Rectal smooth muscle tissue (tissue), 1 donor: ENCODE results near the gene HTT.

Source experiments
- H3K27ac ChIP-seq: one replicate; pipeline ENCODE4 v1.7.0; 2013; ENCODE audit warnings: low read depth, low read length, inconsistent platforms
- H3K27me3 ChIP-seq: one replicate; pipeline ENCODE4 v1.7.0; 2013; ENCODE audit warnings: low read length; ENCODE audit not compliant: control insufficient read depth, insufficient read depth
- H3K36me3 ChIP-seq: one replicate; pipeline ENCODE4 v1.7.0; 2013; ENCODE audit warnings: low read length; ENCODE audit not compliant: control insufficient read depth, insufficient read depth
- H3K4me1 ChIP-seq: one replicate; pipeline ENCODE4 v1.7.0; 2013; ENCODE audit warnings: low read length; ENCODE audit not compliant: control insufficient read depth, insufficient read depth
- H3K4me3 ChIP-seq: one replicate; pipeline ENCODE4 v1.7.0; 2013; ENCODE audit warnings: low read length
- H3K9ac ChIP-seq: one replicate; pipeline ENCODE4 v1.7.0; 2013; ENCODE audit warnings: low read length

HTT gene

GRCh38 chr4:3236326-3236878 lies 161.9 kb downstream of the HTT start:
- H3K36me3 ChIP-seq: peaks cover 38% of the 10 kb centered on the region
- no peak overlapping the region for H3K9ac ChIP-seq
- H3K27me3 ChIP-seq: no peaks in the 10 kb centered on the region
- H3K27ac ChIP-seq: no peak overlapping the region
- H3K4me1 ChIP-seq: peaks cover 9% of the 10 kb centered on the region
- no peak overlapping the region for H3K4me3 ChIP-seq

- H3K36me3 ChIP-seq: peaks cover 32% of the 10 kb centered on the region
- peaks cover 16% of the 10 kb centered on the region for H3K4me1 ChIP-seq
- no peaks in the 10 kb centered on the region for H3K27me3 ChIP-seq
- H3K4me3 ChIP-seq: no peak overlapping the region
- H3K27ac ChIP-seq: no peak overlapping the region
- no peak overlapping the region for H3K9ac ChIP-seq
Observed at GRCh38 chr4:3237266-3237665, 162.8 kb downstream of the HTT start.

DNA sequence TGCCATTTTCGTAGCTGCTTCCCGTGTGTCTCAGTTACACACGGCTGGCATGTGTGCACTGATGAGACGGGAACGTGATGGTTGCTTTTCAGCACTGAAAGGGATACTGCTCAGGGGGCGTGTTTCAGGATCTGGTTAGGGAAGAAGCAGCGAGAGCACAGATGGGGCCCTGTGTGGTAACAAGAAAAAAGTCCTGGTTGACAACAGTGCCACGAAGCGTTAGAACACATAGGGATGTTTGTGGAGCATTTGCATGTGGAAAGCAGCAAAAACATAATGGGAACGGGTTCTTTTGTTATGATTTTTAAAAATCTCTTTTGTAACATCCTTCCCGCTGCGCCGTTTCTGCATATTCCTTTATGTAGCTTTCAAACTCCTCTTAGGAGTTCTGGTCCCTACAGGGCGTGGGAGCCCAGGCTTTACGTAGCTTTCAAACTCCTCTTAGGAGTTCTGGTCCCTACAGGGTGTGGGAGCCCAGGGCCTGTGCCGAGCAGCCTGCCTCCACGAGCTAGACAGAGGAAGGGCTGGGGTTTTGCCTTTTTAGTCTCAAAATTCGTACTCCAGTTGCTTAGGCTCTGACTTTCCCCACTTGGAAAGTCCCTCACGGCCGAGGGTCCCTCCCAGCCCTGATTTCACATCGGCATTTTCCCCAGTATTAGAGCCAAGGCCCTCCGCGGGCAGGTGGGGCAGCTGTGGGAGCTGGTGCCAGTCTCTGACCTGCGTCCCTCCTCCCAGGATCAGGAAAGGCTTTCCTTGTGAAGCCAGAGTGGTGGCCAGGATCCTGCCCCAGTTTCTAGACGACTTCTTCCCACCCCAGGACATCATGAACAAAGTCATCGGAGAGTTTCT lies 163.5 kb downstream of the HTT start:
- Histone ChIP-seq H3K36me3 (peaks cover 28% of the 10 kb centered on the region), H3K4me3 (no peak overlapping the region), H3K27ac (no peak overlapping the region), H3K9ac (no peak overlapping the region), H3K4me1 (peaks cover 20% of the 10 kb centered on the region), H3K27me3 (no peaks in the 10 kb centered on the region)

- no peak overlapping the region for H3K27ac ChIP-seq
- H3K4me1 ChIP-seq: peaks cover 20% of the 10 kb centered on the region
- H3K36me3 ChIP-seq: peaks cover 21% of the 10 kb centered on the region
- no peaks in the 10 kb centered on the region for H3K27me3 ChIP-seq
- no peak overlapping the region for H3K9ac ChIP-seq
- no peak overlapping the region for H3K4me3 ChIP-seq
Observed at GRCh38 chr4:3238721-3239120, 164.2 kb downstream of the HTT start.

- peaks cover 21% of the 10 kb centered on the region for H3K36me3 ChIP-seq
- H3K27ac ChIP-seq: no peak overlapping the region
- peaks cover 20% of the 10 kb centered on the region for H3K4me1 ChIP-seq
- H3K9ac ChIP-seq: no peak overlapping the region
- no peaks in the 10 kb centered on the region for H3K27me3 ChIP-seq
- H3K4me3 ChIP-seq: no peak overlapping the region
Observed at GRCh38 chr4:3239303-3239702, 164.8 kb downstream of the HTT start.

DNA sequence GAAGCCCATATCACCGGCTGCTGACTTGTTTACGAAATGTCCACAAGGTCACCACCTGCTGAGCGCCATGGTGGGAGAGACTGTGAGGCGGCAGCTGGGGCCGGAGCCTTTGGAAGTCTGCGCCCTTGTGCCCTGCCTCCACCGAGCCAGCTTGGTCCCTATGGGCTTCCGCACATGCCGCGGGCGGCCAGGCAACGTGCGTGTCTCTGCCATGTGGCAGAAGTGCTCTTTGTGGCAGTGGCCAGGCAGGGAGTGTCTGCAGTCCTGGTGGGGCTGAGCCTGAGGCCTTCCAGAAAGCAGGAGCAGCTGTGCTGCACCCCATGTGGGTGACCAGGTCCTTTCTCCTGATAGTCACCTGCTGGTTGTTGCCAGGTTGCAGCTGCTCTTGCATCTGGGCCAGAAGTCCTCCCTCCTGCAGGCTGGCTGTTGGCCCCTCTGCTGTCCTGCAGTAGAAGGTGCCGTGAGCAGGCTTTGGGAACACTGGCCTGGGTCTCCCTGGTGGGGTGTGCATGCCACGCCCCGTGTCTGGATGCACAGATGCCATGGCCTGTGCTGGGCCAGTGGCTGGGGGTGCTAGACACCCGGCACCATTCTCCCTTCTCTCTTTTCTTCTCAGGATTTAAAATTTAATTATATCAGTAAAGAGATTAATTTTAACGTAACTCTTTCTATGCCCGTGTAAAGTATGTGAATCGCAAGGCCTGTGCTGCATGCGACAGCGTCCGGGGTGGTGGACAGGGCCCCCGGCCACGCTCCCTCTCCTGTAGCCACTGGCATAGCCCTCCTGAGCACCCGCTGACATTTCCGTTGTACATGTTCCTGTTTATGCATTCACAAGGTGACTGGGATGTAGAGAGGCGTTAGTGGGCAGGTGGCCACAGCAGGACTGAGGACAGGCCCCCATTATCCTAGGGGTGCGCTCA lies 165.8 kb downstream of the HTT start:
- Histone ChIP-seq H3K36me3 (peaks cover 21% of the 10 kb centered on the region), H3K27ac (no peak overlapping the region), H3K4me1 (peaks cover 20% of the 10 kb centered on the region), H3K27me3 (no peaks in the 10 kb centered on the region), H3K9ac (no peak overlapping the region), H3K4me3 (no peak overlapping the region)

DNA sequence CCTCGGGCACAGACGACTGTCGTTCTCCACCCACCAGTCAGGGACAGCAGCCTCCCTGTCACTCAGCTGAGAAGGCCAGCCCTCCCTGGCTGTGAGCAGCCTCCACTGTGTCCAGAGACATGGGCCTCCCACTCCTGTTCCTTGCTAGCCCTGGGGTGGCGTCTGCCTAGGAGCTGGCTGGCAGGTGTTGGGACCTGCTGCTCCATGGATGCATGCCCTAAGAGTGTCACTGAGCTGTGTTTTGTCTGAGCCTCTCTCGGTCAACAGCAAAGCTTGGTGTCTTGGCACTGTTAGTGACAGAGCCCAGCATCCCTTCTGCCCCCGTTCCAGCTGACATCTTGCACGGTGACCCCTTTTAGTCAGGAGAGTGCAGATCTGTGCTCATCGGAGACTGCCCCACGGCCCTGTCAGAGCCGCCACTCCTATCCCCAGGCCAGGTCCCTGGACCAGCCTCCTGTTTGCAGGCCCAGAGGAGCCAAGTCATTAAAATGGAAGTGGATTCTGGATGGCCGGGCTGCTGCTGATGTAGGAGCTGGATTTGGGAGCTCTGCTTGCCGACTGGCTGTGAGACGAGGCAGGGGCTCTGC lies 166.5 kb downstream of the HTT start:
- peak overlapping the region; percentile 27 for H3K4me3 ChIP-seq
- no peak overlapping the region for H3K9ac ChIP-seq
- peaks cover 20% of the 10 kb centered on the region for H3K4me1 ChIP-seq
- peak overlapping the region; percentile 63 for H3K27ac ChIP-seq
- H3K36me3 ChIP-seq: peaks cover 17% of the 10 kb centered on the region
- no peaks in the 10 kb centered on the region for H3K27me3 ChIP-seq

DNA sequence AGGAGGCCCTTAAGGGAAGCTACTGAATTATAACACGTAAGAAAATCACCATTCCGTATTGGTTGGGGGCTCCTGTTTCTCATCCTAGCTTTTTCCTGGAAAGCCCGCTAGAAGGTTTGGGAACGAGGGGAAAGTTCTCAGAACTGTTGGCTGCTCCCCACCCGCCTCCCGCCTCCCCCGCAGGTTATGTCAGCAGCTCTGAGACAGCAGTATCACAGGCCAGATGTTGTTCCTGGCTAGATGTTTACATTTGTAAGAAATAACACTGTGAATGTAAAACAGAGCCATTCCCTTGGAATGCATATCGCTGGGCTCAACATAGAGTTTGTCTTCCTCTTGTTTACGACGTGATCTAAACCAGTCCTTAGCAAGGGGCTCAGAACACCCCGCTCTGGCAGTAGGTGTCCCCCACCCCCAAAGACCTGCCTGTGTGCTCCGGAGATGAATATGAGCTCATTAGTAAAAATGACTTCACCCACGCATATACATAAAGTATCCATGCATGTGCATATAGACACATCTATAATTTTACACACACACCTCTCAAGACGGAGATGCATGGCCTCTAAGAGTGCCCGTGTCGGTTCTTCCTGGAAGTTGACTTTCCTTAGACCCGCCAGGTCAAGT lies 167.5 kb downstream of the HTT start:
- peak overlapping the region; percentile 63 for H3K27ac ChIP-seq
- H3K9ac ChIP-seq: no peak overlapping the region
- H3K4me1 ChIP-seq: peaks cover 20% of the 10 kb centered on the region
- no peak overlapping the region for H3K4me3 ChIP-seq
- H3K27me3 ChIP-seq: no peaks in the 10 kb centered on the region
- peaks cover 14% of the 10 kb centered on the region for H3K36me3 ChIP-seq

DNA sequence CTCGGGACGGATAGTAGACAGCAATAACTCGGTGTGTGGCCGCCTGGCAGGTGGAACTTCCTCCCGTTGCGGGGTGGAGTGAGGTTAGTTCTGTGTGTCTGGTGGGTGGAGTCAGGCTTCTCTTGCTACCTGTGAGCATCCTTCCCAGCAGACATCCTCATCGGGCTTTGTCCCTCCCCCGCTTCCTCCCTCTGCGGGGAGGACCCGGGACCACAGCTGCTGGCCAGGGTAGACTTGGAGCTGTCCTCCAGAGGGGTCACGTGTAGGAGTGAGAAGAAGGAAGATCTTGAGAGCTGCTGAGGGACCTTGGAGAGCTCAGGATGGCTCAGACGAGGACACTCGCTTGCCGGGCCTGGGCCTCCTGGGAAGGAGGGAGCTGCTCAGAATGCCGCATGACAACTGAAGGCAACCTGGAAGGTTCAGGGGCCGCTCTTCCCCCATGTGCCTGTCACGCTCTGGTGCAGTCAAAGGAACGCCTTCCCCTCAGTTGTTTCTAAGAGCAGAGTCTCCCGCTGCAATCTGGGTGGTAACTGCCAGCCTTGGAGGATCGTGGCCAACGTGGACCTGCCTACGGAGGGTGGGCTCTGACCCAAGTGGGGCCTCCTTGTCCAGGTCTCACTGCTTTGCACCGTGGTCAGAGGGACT lies 168.8 kb downstream of the HTT start:
- peaks cover 9% of the 10 kb centered on the region for H3K36me3 ChIP-seq
- H3K27me3 ChIP-seq: no peaks in the 10 kb centered on the region
- H3K9ac ChIP-seq: no peak overlapping the region
- no peak overlapping the region for H3K4me3 ChIP-seq
- no peak overlapping the region for H3K27ac ChIP-seq
- H3K4me1 ChIP-seq: peaks cover 20% of the 10 kb centered on the region

GRCh38 chr4:3244002-3244401 lies 169.5 kb downstream of the HTT start:
- Histone ChIP-seq H3K27me3 (no peaks in the 10 kb centered on the region), H3K9ac (no peak overlapping the region), H3K27ac (no peak overlapping the region), H3K4me3 (no peak overlapping the region), H3K4me1 (peaks cover 20% of the 10 kb centered on the region), H3K36me3 (peaks cover 9% of the 10 kb centered on the region)

- H3K27ac ChIP-seq: no peak overlapping the region
Observed at GRCh38 chr4:3244747-3245146, 170.3 kb downstream of the HTT start.

More at GRCh38 chr4:3244747-3245146, 170.3 kb downstream of the HTT start:
- peaks cover 20% of the 10 kb centered on the region for H3K4me1 ChIP-seq
- no peak overlapping the region for H3K4me3 ChIP-seq
- no peaks in the 10 kb centered on the region for H3K27me3 ChIP-seq
- H3K36me3 ChIP-seq: peaks cover 4% of the 10 kb centered on the region
- no peak overlapping the region for H3K9ac ChIP-seq
